DND-41 (cell line): Measurements from ENCODE around the gene SRPK2.

Source experiments
- ATAC-seq: fragments of 200-7000 bp; cut with Tn5 transposase; 3 replicates; pipeline ENCODE4 v1.9.1; 2021; ENCODE audit warnings: low read depth; ENCODE audit not compliant: insufficient read depth
- DNase-seq: peaks from one replicate; pipeline ENCODE4 v3.0.0-alpha.2; 2020
- H2AFZ ChIP-seq: 2 replicates; pipeline ENCODE4 v1.6.0; 2012; ENCODE audit warnings: low read depth, low read length
- H3K27ac ChIP-seq: 2 replicates; pipeline ENCODE4 v1.5.1; 2012; ENCODE audit warnings: low read length, inconsistent platforms
- H3K27me3 ChIP-seq: fragments of 200-600 bp; sonication (generic); 2 replicates; pipeline ENCODE4 v1.6.0; 2012; ENCODE audit warnings: low read length, mild to moderate bottlenecking, inconsistent platforms; ENCODE audit not compliant: insufficient read depth, poor library complexity
- H3K36me3 ChIP-seq: 2 replicates; pipeline ENCODE4 v1.5.1; 2012; ENCODE audit warnings: low read length, inconsistent platforms; ENCODE audit not compliant: insufficient read depth
- H3K4me1 ChIP-seq: 2 replicates; pipeline ENCODE4 v1.5.1; 2012; ENCODE audit warnings: mild to moderate bottlenecking, low read length; ENCODE audit not compliant: insufficient read depth
- H3K4me2 ChIP-seq: 2 replicates; pipeline ENCODE4 v1.6.0; 2012; ENCODE audit warnings: mild to moderate bottlenecking, moderate library complexity, low read length, inconsistent platforms; ENCODE audit not compliant: insufficient read depth
- H3K4me3 ChIP-seq, 2 experiments: fragments of 200-600 bp in 1 of 2; shearing (Covaris generic) in 1 of 2; 2 replicates each; pipeline ENCODE4 v1.5.1; 2012 to 2016; ENCODE audit warnings: inconsistent platforms in 2 of 2, low read length in 2 of 2, mild to moderate bottlenecking in 2 of 2, low read depth in 1 of 2, moderate library complexity in 1 of 2
- H3K79me2 ChIP-seq: 2 replicates; pipeline ENCODE4 v1.6.0; 2012; ENCODE audit warnings: low read length, inconsistent platforms; ENCODE audit not compliant: insufficient read depth
- H3K9ac ChIP-seq: 2 replicates; pipeline ENCODE4 v1.6.0; 2012; ENCODE audit warnings: low read depth, mild to moderate bottlenecking, inconsistent platforms, low read length, moderate library complexity
- H3K9me3 ChIP-seq: 2 replicates; pipeline ENCODE4 v1.5.1; 2012; ENCODE audit warnings: low read length, moderate library complexity, mild to moderate bottlenecking, inconsistent platforms; ENCODE audit not compliant: insufficient read depth, severe bottlenecking
- H4K20me1 ChIP-seq: 2 replicates; pipeline ENCODE4 v1.6.0; 2012; ENCODE audit warnings: low read length; ENCODE audit not compliant: insufficient read depth
- CTCF ChIP-seq: IDR thresholded peaks from 2 replicates; pipeline ENCODE4 v1.5.1; 2012; ENCODE audit warnings: borderline replicate concordance, low read length, moderate library complexity, mild to moderate bottlenecking; ENCODE audit not compliant: poor library complexity, severe bottlenecking; ENCODE audit errors: extremely low read depth
- EZH2 ChIP-seq: IDR thresholded peaks from 3 replicates; pipeline ENCODE4 v1.6.1; 2012; ENCODE audit warnings: borderline replicate concordance, low read depth, mild to moderate bottlenecking, moderate library complexity, low read length, inconsistent platforms; ENCODE audit not compliant: severe bottlenecking

Gene SRPK2

DNA sequence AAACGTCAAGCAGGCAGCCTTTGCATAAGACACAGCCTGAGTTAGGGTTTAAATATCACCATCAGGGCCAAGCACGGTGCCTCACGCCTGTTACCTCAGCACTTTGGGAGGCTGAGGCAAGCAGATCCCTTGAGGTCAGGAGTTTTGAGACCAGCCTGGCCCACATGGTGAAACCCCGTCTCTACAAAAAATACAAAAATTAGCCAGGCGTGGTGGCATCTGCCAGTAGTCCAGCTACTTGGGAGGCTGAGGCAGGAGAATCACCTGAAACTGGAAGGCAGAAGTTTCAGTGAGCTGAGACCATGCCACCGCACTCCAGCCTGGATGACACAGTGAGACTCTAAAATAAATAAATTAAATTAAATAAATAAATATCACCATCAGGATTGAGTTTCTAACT is 33.0 kb downstream of the SRPK2 start:
- peaks cover 61% of the 10 kb centered on the region for H3K4me1 ChIP-seq
- H3K9me3 ChIP-seq: no peaks in the 10 kb centered on the region
- no peaks in the 10 kb centered on the region for H3K36me3 ChIP-seq
- ATAC-seq: no peak
- H3K4me3 ChIP-seq: no peak overlapping the region
- H2AFZ ChIP-seq: no peak overlapping the region
- no peak overlapping the region for H3K9ac ChIP-seq
- no peak for DNase-seq
- no peaks in the 10 kb centered on the region for H3K27me3 ChIP-seq
- peak overlapping the region; percentile 17 for H3K27ac ChIP-seq
- H4K20me1 ChIP-seq: peaks cover 25% of the 10 kb centered on the region; the same call in 1 of the 2 replicates
- TF ChIP-seq EZH2: no peak
- TF ChIP-seq CTCF: no peak
- H3K79me2 ChIP-seq: peaks cover 97% of the 10 kb centered on the region
- H3K4me2 ChIP-seq: no peak overlapping the region

GRCh38 chr7:105354383-105354782 is 34.3 kb downstream of the SRPK2 start:
- H3K36me3 ChIP-seq: no peaks in the 10 kb centered on the region
- no peak for ATAC-seq
- DNase-seq: no peak
- no peaks in the 10 kb centered on the region for H3K9me3 ChIP-seq
- H3K27ac ChIP-seq: peak overlapping the region; percentile 82
- no peak overlapping the region for H2AFZ ChIP-seq
- no peak for TF ChIP-seq CTCF
- no peak for TF ChIP-seq EZH2
- H3K4me3 ChIP-seq: no peak overlapping the region
- H3K27me3 ChIP-seq: no peaks in the 10 kb centered on the region
- peaks cover 97% of the 10 kb centered on the region for H3K79me2 ChIP-seq
- no peak overlapping the region for H3K4me2 ChIP-seq
- H4K20me1 ChIP-seq: peaks cover 27% of the 10 kb centered on the region; the same call in 1 of the 2 replicates
- H3K9ac ChIP-seq: no peak overlapping the region
- H3K4me1 ChIP-seq: peaks cover 64% of the 10 kb centered on the region

DNA sequence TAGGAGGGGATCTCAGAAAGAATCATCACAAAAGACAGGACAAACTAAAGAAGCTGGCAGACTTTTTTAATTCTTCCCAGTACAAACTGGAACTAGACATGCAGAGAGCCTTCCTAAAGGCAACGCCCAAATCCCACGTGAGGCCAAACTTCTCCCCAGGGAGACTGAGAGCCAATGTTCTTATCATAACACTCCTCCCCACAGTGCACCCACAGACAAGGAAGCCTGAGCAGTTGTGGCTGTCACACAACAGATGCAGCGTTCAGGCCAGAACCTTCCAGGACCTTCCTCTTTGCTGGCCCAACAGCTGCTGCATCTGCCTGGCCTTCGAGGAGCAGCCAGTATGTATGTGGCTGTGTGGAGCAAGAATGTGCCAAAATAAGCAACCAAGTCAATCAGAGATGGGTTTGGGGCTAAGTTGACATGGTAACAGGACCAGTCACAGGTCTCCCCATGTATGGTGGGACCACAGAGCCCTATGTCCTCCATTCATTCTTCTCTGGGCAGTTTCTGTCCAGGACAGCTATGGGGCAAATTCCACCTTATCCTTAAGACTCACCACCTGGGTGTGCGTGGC is 34.9 kb downstream of the SRPK2 start:
- Histone ChIP-seq H2AFZ (no peak overlapping the region), H3K27me3 (no peaks in the 10 kb centered on the region), H3K27ac (peak overlapping the region; percentile 82), H4K20me1 (peaks cover 27% of the 10 kb centered on the region; the same call in 1 of the 2 replicates), H3K4me2 (0 out of 2 replicates have a peak overlapping the region, but pooled peaks have one; percentile 14), H3K9me3 (no peaks in the 10 kb centered on the region), H3K4me1 (peaks cover 64% of the 10 kb centered on the region), H3K9ac (no peak overlapping the region), H3K4me3 (no peak overlapping the region), H3K79me2 (peaks cover 97% of the 10 kb centered on the region), H3K36me3 (no peaks in the 10 kb centered on the region)
- TF ChIP-seq CTCF: no peak
- TF ChIP-seq EZH2: no peak
- DNase-seq (peak; percentile 35), ATAC-seq (no peak)
